Caco-2 (cell line): ENCODE measurements around the gene SDK2. TPM values are rescaled to one million over a fixed set of nuclear protein-coding genes. Genes with fewer than 3 reads are reported as not detected.

Source experiments
- BruUV-seq: library from RNA; stranded (reverse); fragments of 400-500 nt; replicated peaks from 2 replicates; lab custom pipeline; 2021; lab: Mats Ljungman, UMichigan
- CTCF ChIA-PET: fragments of 300-600 bp; sonication (Branson Sonifier 250); formaldehyde crosslinking; loops from one replicate; lab custom pipeline; 2022; ENCODE audit warnings: antibody characterized with exemption; lab: Charles Lee
- POLR2A ChIA-PET: fragments of 300-600 bp; sonication (Branson Sonifier 250); formaldehyde crosslinking; loops from one replicate; lab custom pipeline; 2022; ENCODE audit warnings: antibody characterized with exemption; lab: Charles Lee
- DNase-seq, 2 experiments: peaks; one replicate each; pipeline versions ENCODE4 v3.0.0 to v3.0.0-alpha.2; 2020 to 2022
- H3K27me3 ChIP-seq: replicated peaks from 2 replicates; pipeline ENCODE4 v1.6.0; 2011; ENCODE audit warnings: low read length; ENCODE audit not compliant: control insufficient read depth, insufficient read depth
- H3K36me3 ChIP-seq: 2 replicates; pipeline ENCODE4 v1.5.1; 2011; ENCODE audit warnings: low read length; ENCODE audit not compliant: control insufficient read depth, insufficient read depth
- H3K4me1 ChIP-seq: fragments of 250-450 bp; sonication (Bioruptor Pico); 2 replicates; pipeline ENCODE4 v1.5.1; 2020; ENCODE audit warnings: mild to moderate bottlenecking
- H3K4me3 ChIP-seq: 2 replicates; pipeline ENCODE4 v1.5.1; 2011; ENCODE audit warnings: low read depth, mild to moderate bottlenecking, control low read depth, low read length
- H3K9me3 ChIP-seq: fragments of 250-450 bp; sonication (Bioruptor Pico); 2 replicates; pipeline ENCODE4 v1.5.1; 2020; ENCODE audit warnings: mild to moderate bottlenecking, moderate library complexity
- H3K27ac Mint-ChIP-seq: one replicate; pipeline ENCODE4 v1.8.0; 2022; ENCODE audit warnings: mixed read lengths; ENCODE audit not compliant: unreplicated experiment
- H3K27me3 Mint-ChIP-seq: one replicate; pipeline ENCODE4 v1.8.0; 2022; ENCODE audit warnings: mixed read lengths; ENCODE audit not compliant: insufficient read depth, unreplicated experiment
- H3K36me3 Mint-ChIP-seq: one replicate; pipeline ENCODE4 v1.8.0; 2022; ENCODE audit warnings: mild to moderate bottlenecking, mixed read lengths; ENCODE audit not compliant: insufficient read depth, unreplicated experiment
- H3K4me1 Mint-ChIP-seq: one replicate; pipeline ENCODE4 v1.8.0; 2022; ENCODE audit warnings: low read depth, mixed read lengths; ENCODE audit not compliant: unreplicated experiment
- H3K4me3 Mint-ChIP-seq: one replicate; pipeline ENCODE4 v1.8.0; 2022; ENCODE audit warnings: mild to moderate bottlenecking, moderate library complexity, mixed read lengths; ENCODE audit not compliant: unreplicated experiment
- H3K9me3 Mint-ChIP-seq: one replicate; pipeline ENCODE4 v1.8.0; 2022; ENCODE audit warnings: mixed read lengths; ENCODE audit not compliant: unreplicated experiment
- CTCF ChIP-seq, 2 experiments: fragments of 200-600 bp in 1 of 2; IDR thresholded peaks; 1 replicate in 1 of 2; 2 replicates in 1 of 2; pipeline versions ENCODE4 v1.5.1 to v1.8.0; 2011 to 2022; ENCODE audit warnings: antibody characterized with exemption in 1 of 2, control low read depth in 1 of 2, inconsistent platforms in 1 of 2, low read depth in 1 of 2, low read length in 1 of 2, mild to moderate bottlenecking in 1 of 2, moderate library complexity in 1 of 2; ENCODE audit not compliant: insufficient read depth in 1 of 2, severe bottlenecking in 1 of 2, unreplicated experiment in 1 of 2
- intact Hi-C: fragments of 100-400 bp; cut with micrococcal nuclease; formaldehyde crosslinking; loops from one replicate; pipeline ENCODE4 v1.10.0; 2022; ENCODE audit not compliant: unreplicated experiment
- total RNA-seq: library from RNA; stranded (reverse); gene quantifications from 2 replicates; pipeline ENCODE4 v1.2.3, GENCODE V29; 2022

SDK2 gene
- total RNA-seq, 1 experiment from 2014 or later: 0.09 TPM

GRCh38 chr17:73468221-73468620 is 176.0 kb downstream of the SDK2 start:
- ChIA-PET CTCF (interaction anchor here (0.7 kb wide), 1 partner anchor 9 kb away, joined by 3 read pairs; no protein-coding TSS in a partner anchor), POLR2A (no interaction called here)
- H3K4me3 Mint-ChIP-seq: no peak overlapping the region
- Histone ChIP-seq H3K4me1 (no peaks in the 10 kb centered on the region), H3K4me3 (no peak overlapping the region), H3K27me3 (no peaks in the 10 kb centered on the region), H3K36me3 (no peaks in the 10 kb centered on the region), H3K9me3 (peaks cover 6% of the 10 kb centered on the region)
- intact Hi-C loops: no loop called here
- H3K36me3 Mint-ChIP-seq: no peaks in the 10 kb centered on the region
- H3K4me1 Mint-ChIP-seq: no peaks in the 10 kb centered on the region
- H3K27me3 Mint-ChIP-seq: peaks cover 6% of the 10 kb centered on the region
- no peak for DNase-seq
- H3K27ac Mint-ChIP-seq: no peak overlapping the region
- BruUV-seq: no TSS peak
- no peaks in the 10 kb centered on the region for H3K9me3 Mint-ChIP-seq
- no peak for TF ChIP-seq CTCF (IDR thresholded peaks at IDR 0.05; ENCODE audit: insufficient read depth in 1 of 2, low read depth in 1 of 2, low read length in 1 of 2, severe bottlenecking in 1 of 2, unreplicated experiment in 1 of 2)

- Mint-ChIP-seq H3K4me1 (no peaks in the 10 kb centered on the region), H3K4me3 (no peak overlapping the region), H3K36me3 (no peaks in the 10 kb centered on the region), H3K9me3 (no peaks in the 10 kb centered on the region), H3K27me3 (peaks cover 6% of the 10 kb centered on the region), H3K27ac (no peak overlapping the region)
- peaks cover 2% of the 10 kb centered on the region; the same call in 1 of the 2 replicates for H3K9me3 ChIP-seq
- H3K27me3 ChIP-seq: no peaks in the 10 kb centered on the region
- DNase-seq: no peak
- CTCF ChIA-PET: interaction anchor here (0.7 kb wide), 1 partner anchor 537 kb away, joined by 3 read pairs; no protein-coding TSS in a partner anchor
- intact Hi-C loops: no loop called here
- no peaks in the 10 kb centered on the region for H3K36me3 ChIP-seq
- BruUV-seq: no TSS peak
- no peak overlapping the region for H3K4me3 ChIP-seq
- no peak for TF ChIP-seq CTCF (IDR thresholded peaks at IDR 0.05; ENCODE audit: insufficient read depth in 1 of 2, low read depth in 1 of 2, low read length in 1 of 2, severe bottlenecking in 1 of 2, unreplicated experiment in 1 of 2)
- H3K4me1 ChIP-seq: no peaks in the 10 kb centered on the region
- POLR2A ChIA-PET: no interaction called here
Measured at GRCh38 chr17:73467651-73468050, 176.6 kb downstream of the SDK2 start.

- Mint-ChIP-seq H3K4me1 (no peaks in the 10 kb centered on the region), H3K27ac (no peak overlapping the region), H3K36me3 (no peaks in the 10 kb centered on the region), H3K9me3 (no peaks in the 10 kb centered on the region), H3K27me3 (peaks cover 6% of the 10 kb centered on the region), H3K4me3 (no peak overlapping the region)
- DNase-seq: no peak
- TF ChIP-seq CTCF (IDR thresholded peaks at IDR 0.05; ENCODE audit: insufficient read depth in 1 of 2, low read depth in 1 of 2, low read length in 1 of 2, severe bottlenecking in 1 of 2, unreplicated experiment in 1 of 2): no peak
- no TSS peak for BruUV-seq
- Histone ChIP-seq H3K27me3 (no peaks in the 10 kb centered on the region), H3K4me3 (no peak overlapping the region), H3K9me3 (no peaks in the 10 kb centered on the region; the same call in 1 of the 2 replicates), H3K4me1 (no peaks in the 10 kb centered on the region), H3K36me3 (no peaks in the 10 kb centered on the region)
- ChIA-PET CTCF (interaction anchor here (0.7 kb wide), 1 partner anchor 776 kb away, joined by 3 read pairs; no protein-coding TSS in a partner anchor), POLR2A (no interaction called here)
- intact Hi-C loops: no loop called here
Measured at GRCh38 chr17:73466704-73467433, 177.4 kb downstream of the SDK2 start.
